ENCODE measurements around the gene MGMT.

The MGMT gene

DNA sequence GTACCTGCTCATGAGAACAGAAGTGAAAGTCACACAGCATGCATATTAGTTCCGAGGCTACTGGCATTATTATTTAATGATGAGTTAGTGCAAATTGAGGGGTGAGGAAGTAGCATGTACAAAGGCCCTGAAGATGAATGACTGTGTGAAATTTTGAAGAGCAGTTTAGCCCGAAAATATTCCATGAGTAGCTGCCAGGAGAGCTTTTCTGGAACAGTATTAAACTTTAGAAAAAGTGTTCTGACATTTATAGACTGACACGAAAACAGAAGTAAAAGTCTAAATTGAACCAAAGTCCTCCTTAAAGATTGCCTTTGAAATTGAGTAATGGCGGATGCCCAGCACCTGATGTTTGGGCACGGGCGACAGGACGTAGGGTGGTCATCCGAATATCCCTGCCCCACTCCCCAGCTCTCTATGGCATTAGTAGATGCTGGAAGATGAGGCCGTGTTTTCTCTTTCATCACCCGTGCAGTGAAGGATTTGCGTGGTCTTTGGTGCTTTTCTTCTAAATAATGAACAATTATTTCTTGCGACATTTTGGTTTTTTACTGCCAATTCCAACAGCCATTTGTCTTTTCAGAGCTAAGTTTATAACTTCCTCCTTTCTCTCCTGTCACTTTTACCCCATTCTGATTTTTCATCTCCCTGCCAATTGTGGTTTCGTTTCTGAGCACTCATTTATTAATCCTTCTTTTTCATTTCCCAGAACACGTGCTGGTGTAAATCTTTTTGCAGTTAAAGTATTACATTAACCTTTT, 192.6 kb downstream of the MGMT start:
- no peak for DNase-seq

DNA sequence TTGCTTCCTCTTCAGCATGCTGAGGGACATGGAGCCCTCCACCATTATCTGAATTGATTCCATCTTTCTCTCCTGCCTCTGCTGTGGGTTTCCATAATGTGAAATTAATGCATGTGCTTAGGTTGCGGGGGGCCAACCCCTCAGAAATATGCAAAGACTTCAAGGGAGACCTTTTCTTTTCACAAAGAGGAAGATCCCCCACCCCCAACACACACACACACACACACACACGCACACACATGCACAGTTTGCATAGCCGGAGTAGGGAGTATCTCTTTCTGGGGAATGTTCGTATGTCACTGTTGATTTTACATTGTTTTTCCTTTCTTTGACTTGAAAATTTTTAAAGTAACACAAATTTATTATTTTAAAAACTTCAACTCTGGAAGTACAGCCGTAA, 193.5 kb downstream of the MGMT start:
- DNase-seq = no peak

- no peak for DNase-seq
Measured at GRCh38 chr10:129662426-129662825, 195.4 kb downstream of the MGMT start.

DNA sequence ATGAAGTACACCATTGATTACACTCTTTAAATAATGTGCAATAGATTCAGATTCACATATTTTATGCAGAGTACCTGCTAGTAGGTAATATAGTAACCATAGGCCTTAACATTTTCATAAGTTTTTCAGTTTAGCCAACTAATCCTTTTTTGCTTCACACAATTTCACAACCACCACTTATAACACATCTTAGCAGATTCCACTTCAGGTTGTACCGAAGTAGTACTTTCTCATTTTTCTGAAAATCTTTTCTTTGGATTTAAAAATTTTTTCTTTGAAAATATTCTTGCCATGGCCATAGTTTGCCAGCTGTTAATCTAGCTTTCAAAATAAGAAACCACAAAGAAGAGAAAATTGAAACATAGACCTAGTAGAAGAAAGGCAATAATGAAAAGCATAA, 203.1 kb downstream of the MGMT start:
- DNase-seq = no peak

- DNase-seq = no peak
Measured at GRCh38 chr10:129673292-129673691, 206.3 kb downstream of the MGMT start.

DNA sequence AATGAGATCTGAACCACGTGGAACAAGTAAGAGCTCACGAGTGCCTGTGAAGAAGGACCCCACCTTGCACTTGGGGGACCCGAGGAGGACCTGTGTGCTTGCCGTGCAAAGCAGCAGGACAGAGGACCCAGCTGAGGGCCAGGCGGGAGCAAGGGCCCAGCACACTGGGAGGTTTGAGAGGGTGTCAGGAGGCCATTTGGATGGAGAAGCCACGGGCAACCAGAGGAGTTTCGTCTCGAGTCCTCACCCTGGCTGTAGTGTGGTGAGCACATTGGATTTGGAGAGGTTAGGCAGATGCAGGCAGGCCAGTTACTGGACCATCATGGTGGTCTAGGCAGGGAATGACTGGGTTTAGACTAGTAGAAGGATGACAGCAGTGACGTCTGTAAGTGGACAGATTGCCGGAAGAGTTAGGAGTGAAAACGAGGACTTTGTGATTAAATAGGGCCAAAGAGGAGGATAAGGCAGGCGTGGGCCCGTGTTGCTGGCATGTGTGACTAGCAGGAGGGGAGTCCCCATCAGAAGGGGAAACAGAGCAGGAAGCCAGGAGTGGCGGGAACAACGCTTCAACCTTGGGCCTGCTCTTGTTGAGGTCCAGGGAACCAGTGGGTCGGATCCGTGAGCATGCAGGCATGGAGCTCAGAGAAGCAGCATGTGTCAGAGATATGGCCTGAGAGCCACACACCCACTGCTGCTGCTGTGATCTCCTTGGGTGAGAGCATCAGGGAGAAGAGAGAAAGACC, 208.2 kb downstream of the MGMT start:
- no peak for DNase-seq

DNA sequence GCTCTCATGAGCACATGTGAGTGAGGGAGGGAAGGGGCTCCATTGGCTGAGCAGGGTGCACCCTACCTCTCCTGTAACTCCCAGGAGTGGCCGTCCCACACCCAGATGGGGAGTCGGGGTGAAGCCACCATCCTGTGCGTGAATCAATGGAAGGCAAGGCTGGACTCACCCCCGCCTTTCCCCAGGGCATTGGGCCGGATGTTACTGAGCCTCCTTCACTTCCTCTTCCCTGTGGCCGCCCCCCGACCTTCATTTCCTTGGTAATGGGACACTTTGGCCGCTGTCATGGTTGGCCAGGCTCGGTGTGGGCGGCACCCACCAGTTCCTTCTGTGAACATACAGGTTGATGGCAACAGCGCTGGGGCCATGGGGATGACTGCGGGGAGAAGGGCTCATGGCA, 209.0 kb downstream of the MGMT start:
- no peak for DNase-seq

- DNase-seq = no peak
Measured at GRCh38 chr10:129677377-129677927, 210.4 kb downstream of the MGMT start.

DNA sequence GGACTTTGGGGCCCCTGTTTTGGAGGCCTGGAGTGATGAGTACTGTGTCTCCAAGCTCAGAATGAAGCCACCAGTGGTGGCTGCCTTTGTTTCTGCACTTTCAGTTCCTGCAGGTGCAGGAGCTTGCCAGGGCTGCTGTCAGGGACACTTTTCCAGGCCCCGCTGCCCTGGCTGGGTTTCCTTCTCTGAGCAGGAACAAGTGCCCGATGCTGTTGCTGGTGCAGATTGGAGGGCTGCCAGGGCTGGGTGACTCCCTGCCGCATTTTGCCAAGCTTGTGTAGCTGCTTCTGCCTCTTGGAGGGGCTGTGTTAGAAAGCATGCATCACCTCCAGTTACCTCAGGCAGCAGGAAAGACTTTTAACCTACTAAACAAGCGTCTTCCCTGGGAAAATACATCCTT, 211.1 kb downstream of the MGMT start:
- DNase-seq = no peak

- DNase-seq = no peak
Measured at GRCh38 chr10:129679207-129679606, 212.2 kb downstream of the MGMT start.

DNA sequence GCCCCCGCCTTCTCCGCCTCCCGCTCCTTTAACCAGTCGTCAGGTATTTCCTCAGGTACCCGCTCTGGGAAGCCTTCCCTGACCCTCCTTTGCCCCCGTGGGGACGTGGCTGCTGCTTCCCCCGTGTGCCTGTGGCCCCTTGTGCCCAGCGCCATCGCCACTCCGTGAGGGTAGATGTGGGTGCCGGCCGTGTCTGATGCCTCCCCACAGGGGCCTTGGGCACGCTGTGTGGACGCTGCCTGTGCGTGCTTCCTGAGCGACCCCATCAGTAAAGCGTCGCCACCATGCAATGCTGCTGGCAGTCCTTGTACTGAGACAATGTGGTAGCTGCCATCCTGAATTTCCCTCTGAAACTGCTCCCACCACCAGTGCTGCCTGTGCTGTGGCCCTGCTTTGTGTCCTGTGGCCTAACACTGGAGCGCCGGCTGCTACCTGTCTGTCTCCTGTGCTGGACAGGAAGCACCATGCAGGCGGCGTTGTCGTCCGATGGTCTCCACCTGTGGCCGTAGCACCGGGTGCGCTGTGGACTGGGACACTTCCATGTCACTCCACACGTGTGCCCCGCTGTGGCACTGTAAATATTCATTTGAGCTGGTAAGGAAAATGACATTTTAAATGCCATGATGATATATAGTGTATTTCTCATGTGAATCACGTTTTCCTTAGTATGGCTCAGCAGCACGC, 213.8 kb downstream of the MGMT start:
- DNase-seq = no peak

DNA sequence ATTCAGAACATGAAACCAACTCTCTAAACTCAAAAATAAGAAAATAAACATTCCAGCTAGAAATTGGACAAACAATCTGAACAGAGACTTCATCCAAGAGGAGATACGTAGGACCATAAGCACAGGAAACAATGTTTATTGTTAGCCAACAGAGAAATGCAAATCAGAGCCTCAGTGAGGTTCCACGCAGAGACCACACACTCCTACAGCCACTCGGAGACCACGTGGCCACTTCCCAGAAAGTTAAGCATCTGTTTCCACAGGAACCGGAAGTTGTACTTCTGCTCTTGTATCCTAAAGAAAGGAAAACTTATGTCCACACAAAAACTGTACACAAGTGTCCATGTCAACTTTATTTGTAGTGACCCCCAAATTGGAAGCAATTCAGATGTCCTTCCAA, 214.8 kb downstream of the MGMT start:
- no peak for DNase-seq

DNA sequence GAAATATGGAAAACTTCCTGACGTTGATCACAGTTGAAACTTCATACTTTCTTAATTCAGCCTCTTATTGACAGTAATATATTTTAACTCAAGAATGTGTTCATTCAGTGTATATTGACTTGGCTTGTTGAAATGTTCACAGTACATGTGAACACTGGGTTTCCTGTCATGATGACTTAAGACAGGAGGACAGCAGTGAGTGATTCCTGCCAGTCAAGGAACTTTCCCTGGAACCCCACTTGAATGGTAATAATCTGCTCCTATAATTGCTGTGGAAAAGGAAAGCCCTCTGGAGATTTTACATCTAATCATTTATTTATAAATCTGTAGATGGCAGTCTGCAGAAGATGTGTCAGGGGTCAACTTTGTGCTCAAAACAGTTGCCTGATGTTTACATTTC, 216.5 kb downstream of the MGMT start:
- DNase-seq = no peak

DNA sequence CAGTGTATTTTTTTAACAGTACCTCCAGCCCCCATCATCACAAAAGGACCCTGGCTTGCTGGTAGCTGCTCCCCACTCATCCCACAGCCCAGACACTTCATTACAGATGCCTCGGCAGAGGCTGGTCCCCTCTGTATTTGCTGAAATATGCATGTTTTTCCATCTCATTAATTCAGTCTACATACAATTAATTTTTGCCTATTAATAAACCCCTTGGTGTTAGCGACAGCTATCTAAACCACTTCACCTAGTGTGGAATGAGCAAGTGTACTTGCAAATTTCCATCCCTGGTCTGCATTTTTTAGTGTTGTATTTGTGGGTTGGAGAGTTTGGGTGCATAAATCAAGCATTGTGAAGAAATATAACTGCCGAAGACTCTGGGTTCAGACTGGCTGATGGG, 216.9 kb downstream of the MGMT start:
- DNase-seq = no peak

GRCh38 chr10:129685271-129685670, 218.2 kb downstream of the MGMT start:
- no peak for DNase-seq

GRCh38 chr10:129689671-129690071, 222.6 kb downstream of the MGMT start:
- DNase-seq = no peak

DNA sequence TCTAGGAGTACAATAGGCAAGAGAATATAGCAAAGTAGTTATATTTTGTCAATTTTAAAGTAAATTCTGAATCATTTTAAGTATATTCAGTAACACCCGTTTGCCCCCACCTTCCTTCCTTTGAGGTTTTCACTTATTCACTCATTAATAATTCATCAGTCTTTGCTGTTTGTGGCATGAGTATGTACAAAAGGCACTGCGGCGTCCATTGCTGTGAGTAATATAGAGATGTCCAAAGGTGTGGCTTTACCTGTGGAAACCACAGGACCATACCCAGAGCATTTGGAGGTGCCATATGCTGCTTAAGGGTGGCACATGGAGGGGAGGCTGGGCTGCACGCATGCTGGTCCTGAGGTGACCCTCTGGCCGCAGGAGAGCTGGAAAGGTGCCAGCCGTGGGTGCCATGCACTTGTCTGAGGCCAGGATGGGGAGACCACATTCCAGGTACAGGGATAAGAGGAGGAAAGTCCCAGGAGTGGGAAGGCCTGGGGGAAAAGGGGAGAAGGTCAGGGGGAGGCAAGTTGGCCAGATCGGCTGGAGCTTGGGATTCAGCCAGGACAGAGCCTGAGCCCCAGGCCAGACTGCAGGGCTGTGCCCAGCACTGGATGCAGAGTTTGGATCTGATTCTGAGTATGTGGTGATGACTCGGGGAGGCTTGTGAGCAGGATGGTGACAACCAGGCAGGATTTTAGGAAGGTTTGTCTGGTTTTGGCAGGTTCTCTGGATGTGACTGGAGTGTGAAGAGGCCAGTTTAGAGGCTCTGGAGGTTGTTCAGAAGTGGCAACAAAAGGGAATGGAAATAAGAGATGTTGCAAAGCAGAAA, 223.4 kb downstream of the MGMT start:
- DNase-seq = no peak

DNA sequence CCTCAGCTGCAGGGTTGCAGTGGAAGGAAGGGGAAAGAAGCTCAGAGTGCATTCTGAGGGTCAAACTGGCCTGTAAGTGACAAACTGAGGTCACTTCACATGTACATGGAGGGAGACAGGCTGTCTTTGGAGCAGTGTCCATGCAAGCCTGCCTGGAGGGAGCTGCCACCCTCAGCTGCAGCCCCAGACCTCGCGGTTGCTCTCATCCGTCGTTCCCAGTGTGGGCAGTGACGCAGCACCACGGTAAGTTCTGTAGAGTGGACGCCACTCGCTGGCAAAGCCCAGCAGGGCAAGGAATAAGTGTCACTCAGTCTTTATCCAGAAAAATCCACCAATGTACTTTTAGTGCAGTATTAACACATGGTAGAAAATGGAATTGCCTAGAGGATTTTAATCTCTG, 225.7 kb downstream of the MGMT start:
- no peak for DNase-seq

DNA sequence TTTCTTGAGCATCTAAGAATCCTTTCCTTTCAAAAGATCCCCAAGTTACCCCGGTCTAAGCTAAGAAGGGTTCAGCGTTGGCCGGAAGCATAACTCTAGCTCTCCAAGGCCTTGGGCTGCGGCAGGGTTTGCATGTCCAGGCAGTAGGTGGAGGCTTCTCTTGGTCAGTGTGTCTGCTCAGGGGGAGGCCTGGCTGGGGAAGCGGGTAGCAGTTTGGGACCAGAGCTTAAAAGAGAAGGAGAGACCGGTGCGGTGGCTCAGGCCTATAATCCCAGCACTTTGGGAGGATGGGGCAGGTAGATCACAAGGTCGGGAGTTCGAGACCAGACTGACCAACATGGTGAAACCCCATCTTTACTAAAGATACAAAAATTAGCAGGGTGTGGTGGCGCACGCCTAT, 226.3 kb downstream of the MGMT start:
- no peak for DNase-seq

GRCh38 chr10:129694184-129694583, 227.1 kb downstream of the MGMT start:
- DNase-seq = no peak

- DNase-seq = no peak
Measured at GRCh38 chr10:129694691-129695243, 227.7 kb downstream of the MGMT start.

- no peak for DNase-seq
Measured at GRCh38 chr10:129695671-129696070, 228.6 kb downstream of the MGMT start.

All from stimulated activated CD4-positive, alpha-beta T cell treated with anti-CD3 and anti-CD28 coated beads, Interleukin-4, amount 100 ng/mL, for 4 hours (primary cell).